PC-3 (cell line): ENCODE data around the gene TMEM271. TPM values are rescaled to one million over a fixed set of nuclear protein-coding genes. Genes with fewer than 3 reads are reported as not detected.

Experiments used
- ATAC-seq: fragments of 200-7000 bp; cut with Tn5 transposase; 2 replicates; pipeline ENCODE4 v1.9.1; 2020; ENCODE audit warnings: mild to moderate bottlenecking, moderate library complexity
- BruUV-seq: library from RNA; stranded (reverse); fragments of 400-500 nt; replicated peaks from 2 replicates; lab custom pipeline; 2021; lab: Mats Ljungman, UMichigan
- CTCF ChIA-PET: fragments of 300-600 bp; sonication (Branson Sonifier 250); formaldehyde crosslinking; loops from one replicate; lab custom pipeline; 2022; ENCODE audit warnings: antibody characterized with exemption; lab: Charles Lee
- POLR2A ChIA-PET: fragments of 300-600 bp; sonication (Branson Sonifier 250); formaldehyde crosslinking; loops from one replicate; lab custom pipeline; 2022; ENCODE audit warnings: antibody characterized with exemption; ENCODE audit not compliant: unreplicated experiment; lab: Charles Lee
- DNase-seq: peaks from one replicate; pipeline ENCODE4 v3.0.0-alpha.2; 2015
- H2AFZ ChIP-seq: fragments of 300-600 bp; sonication (generic); 2 replicates; pipeline ENCODE4 v1.6.0; 2016; ENCODE audit warnings: antibody characterized with exemption, low read length
- H3F3A ChIP-seq: fragments of 300-600 bp; sonication (generic); one replicate; pipeline ENCODE4 v1.6.0; 2017; ENCODE audit warnings: antibody characterized with exemption, low read length, control low read depth, mild to moderate bottlenecking; ENCODE audit not compliant: unreplicated experiment
- H3K27ac ChIP-seq: fragments of 300-600 bp; sonication (generic); 2 replicates; pipeline ENCODE4 v1.5.1; 2016; ENCODE audit warnings: mild to moderate bottlenecking, low read length
- H3K27me3 ChIP-seq: fragments of 300-600 bp; sonication (generic); 2 replicates; pipeline ENCODE4 v1.6.1; 2016; ENCODE audit warnings: low read length, mixed read lengths
- H3K36me3 ChIP-seq: fragments of 300-600 bp; sonication (generic); 2 replicates; pipeline ENCODE4 v1.6.1; 2016; ENCODE audit warnings: low read depth, mixed run types, low read length, mixed read lengths
- H3K4me1 ChIP-seq: fragments of 300-600 bp; sonication (generic); 2 replicates; pipeline ENCODE4 v1.5.1; 2016; ENCODE audit warnings: low read length; ENCODE audit not compliant: insufficient read depth
- H3K4me2 ChIP-seq: fragments of 300-600 bp; sonication (generic); 2 replicates; pipeline ENCODE4 v1.6.0; 2016; ENCODE audit warnings: low read length
- H3K4me3 ChIP-seq: fragments of 300-600 bp; sonication (generic); 2 replicates; pipeline ENCODE4 v1.5.1; 2016; ENCODE audit warnings: mild to moderate bottlenecking, low read length, mixed read lengths
- H3K79me2 ChIP-seq: fragments of 300-600 bp; sonication (generic); 2 replicates; pipeline ENCODE4 v1.6.1; 2017; ENCODE audit warnings: low read length, mixed read lengths
- H3K9ac ChIP-seq: fragments of 300-600 bp; sonication (generic); 2 replicates; pipeline ENCODE4 v1.6.0; 2016; ENCODE audit warnings: mild to moderate bottlenecking, low read length
- H3K9me2 ChIP-seq: fragments of 300-600 bp; sonication (generic); replicated peaks from 2 replicates; pipeline ENCODE4 v1.6.1; 2016; ENCODE audit warnings: mixed run types, low read length, mixed read lengths
- H3K9me3 ChIP-seq: fragments of 300-600 bp; sonication (generic); 2 replicates; pipeline ENCODE4 v1.6.1; 2016; ENCODE audit warnings: low read length, mixed read lengths
- H4K20me1 ChIP-seq: fragments of 300-600 bp; sonication (generic); 2 replicates; pipeline ENCODE4 v1.6.1; 2016; ENCODE audit warnings: low read length, mixed read lengths
- EZH2 ChIP-seq: fragments of 300-600 bp; sonication (generic); IDR thresholded peaks from one replicate; pipeline ENCODE4 v1.6.1; 2017; ENCODE audit warnings: antibody characterized with exemption, mild to moderate bottlenecking, low read length; ENCODE audit not compliant: unreplicated experiment
- EZH2phosphoT487 ChIP-seq: fragments of 300-600 bp; sonication (generic); IDR thresholded peaks from 2 replicates; pipeline ENCODE4 v1.6.1; 2018; ENCODE audit warnings: mild to moderate bottlenecking, antibody characterized with exemption, low read length, borderline replicate concordance
- intact Hi-C: fragments of 100-400 bp; cut with micrococcal nuclease; formaldehyde crosslinking; loops from 2 replicates; pipeline ENCODE4 v1.9.0; 2023
- total RNA-seq: library from RNA; depleted of rRNA; stranded (reverse); fragments of >200 nt; gene quantifications from 2 replicates; pipeline ENCODE4 v1.2.3, GENCODE V29; 2014
- TF ChIP-seq, protein P1 (sequence below): fragments of 300-600 bp; sonication (generic); conservative IDR thresholded peaks from 2 replicates; pipeline ENCODE4 v1.5.1; 2017; ENCODE audit warnings: antibody characterized with exemption, low read depth, mild to moderate bottlenecking, low read length

Gene TMEM271
- total RNA-seq, 1 experiment from 2014 or later, result not detected

DNA sequence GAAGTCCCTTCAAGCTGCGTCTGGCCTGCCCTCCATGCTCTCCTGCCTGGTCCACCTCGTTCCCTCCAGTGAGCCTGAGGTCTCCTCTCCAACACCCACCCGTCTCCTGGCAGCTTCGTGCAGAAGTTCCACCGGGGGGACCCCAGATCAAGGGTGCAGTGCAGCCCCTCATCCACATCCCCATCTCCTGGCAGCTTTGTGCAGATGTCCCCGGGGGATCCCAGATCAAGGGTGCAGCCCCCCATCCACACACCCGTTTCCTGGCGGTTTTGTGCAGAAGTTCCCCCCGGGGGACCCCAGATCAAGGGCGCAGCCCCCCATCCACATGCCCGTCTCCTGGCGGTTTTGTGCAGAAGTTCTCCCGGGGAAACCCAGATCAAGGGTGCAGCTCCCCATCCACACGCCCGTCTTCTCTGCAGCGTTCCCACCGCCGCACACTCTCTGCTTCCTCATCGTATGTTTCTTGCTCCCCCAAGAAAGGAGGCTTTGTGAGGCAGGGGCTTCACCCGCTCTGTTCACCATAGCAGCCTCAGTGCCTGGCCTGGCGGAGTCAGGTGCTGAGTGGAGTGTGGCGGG, 41.4 kb downstream of the TMEM271 start:
- H3K36me3 ChIP-seq, result peaks cover 5% of the 10 kb centered on the region
- no peaks in the 10 kb centered on the region for H3K9me2 ChIP-seq
- intact Hi-C loops, result no loop called here
- H3K9ac ChIP-seq, result no peak overlapping the region
- H3K27me3 ChIP-seq, result no peaks in the 10 kb centered on the region
- POLR2A ChIA-PET, result no interaction called here
- no peak overlapping the region for H2AFZ ChIP-seq
- CTCF ChIA-PET, result no interaction called here
- no peak for DNase-seq
- H3K4me2 ChIP-seq, result no peak overlapping the region
- no peaks in the 10 kb centered on the region for H3K79me2 ChIP-seq
- H3F3A ChIP-seq, result no peaks in the 10 kb centered on the region
- no peak overlapping the region for H3K27ac ChIP-seq
- TF ChIP-seq, protein P1, sequence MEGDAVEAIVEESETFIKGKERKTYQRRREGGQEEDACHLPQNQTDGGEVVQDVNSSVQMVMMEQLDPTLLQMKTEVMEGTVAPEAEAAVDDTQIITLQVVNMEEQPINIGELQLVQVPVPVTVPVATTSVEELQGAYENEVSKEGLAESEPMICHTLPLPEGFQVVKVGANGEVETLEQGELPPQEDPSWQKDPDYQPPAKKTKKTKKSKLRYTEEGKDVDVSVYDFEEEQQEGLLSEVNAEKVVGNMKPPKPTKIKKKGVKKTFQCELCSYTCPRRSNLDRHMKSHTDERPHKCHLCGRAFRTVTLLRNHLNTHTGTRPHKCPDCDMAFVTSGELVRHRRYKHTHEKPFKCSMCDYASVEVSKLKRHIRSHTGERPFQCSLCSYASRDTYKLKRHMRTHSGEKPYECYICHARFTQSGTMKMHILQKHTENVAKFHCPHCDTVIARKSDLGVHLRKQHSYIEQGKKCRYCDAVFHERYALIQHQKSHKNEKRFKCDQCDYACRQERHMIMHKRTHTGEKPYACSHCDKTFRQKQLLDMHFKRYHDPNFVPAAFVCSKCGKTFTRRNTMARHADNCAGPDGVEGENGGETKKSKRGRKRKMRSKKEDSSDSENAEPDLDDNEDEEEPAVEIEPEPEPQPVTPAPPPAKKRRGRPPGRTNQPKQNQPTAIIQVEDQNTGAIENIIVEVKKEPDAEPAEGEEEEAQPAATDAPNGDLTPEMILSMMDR, result no peak
- no peak for TF ChIP-seq EZH2
- H3K4me1 ChIP-seq, result no peaks in the 10 kb centered on the region
- ATAC-seq, result no peak
- no peaks in the 10 kb centered on the region for H4K20me1 ChIP-seq
- H3K9me3 ChIP-seq, result no peaks in the 10 kb centered on the region
- no peak overlapping the region for H3K4me3 ChIP-seq
- no TSS peak for BruUV-seq

DNA sequence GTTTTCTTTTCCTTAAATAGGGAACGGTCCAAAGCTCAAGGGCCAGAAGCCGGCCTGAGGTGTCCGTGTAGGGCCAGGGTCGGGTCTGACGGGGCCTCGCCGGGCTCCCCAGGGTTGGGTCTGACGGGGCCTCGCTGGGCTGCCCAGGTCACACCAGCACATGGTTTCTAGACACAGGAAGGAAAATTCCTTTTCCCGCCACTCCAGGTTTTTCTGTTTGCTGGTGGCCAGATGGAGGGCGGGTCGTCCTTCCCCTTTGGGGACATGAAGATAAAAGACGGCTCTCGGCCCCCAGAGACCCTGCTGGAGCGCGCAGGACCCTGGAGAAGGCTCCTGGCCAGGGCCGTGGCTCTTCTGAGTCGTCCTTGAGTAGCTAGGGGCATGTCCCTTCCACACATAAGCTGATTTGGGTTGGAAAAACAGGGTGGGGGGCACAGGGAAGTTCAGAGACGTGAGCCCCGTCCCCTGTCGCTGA, 42.0 kb downstream of the TMEM271 start:
- H3K9ac ChIP-seq, result no peak overlapping the region
- DNase-seq (no peak), ATAC-seq (no peak)
- H3K4me1 ChIP-seq, result no peaks in the 10 kb centered on the region
- H3K4me3 ChIP-seq, result no peak overlapping the region
- no peak overlapping the region for H2AFZ ChIP-seq
- H3K9me3 ChIP-seq, result no peaks in the 10 kb centered on the region
- no peak overlapping the region for H3K27ac ChIP-seq
- BruUV-seq, result no TSS peak
- H3F3A ChIP-seq, result no peaks in the 10 kb centered on the region
- peaks cover 5% of the 10 kb centered on the region for H3K36me3 ChIP-seq
- no peaks in the 10 kb centered on the region for H3K27me3 ChIP-seq
- no peak for TF ChIP-seq EZH2phosphoT487
- no peak for TF ChIP-seq EZH2
- TF ChIP-seq, protein P1, result no peak
- intact Hi-C loops, result no loop called here
- POLR2A ChIA-PET, result no interaction called here
- H3K9me2 ChIP-seq, result no peaks in the 10 kb centered on the region
- no peak overlapping the region for H3K4me2 ChIP-seq
- CTCF ChIA-PET, result no interaction called here
- H4K20me1 ChIP-seq, result no peaks in the 10 kb centered on the region
- no peaks in the 10 kb centered on the region for H3K79me2 ChIP-seq

DNA sequence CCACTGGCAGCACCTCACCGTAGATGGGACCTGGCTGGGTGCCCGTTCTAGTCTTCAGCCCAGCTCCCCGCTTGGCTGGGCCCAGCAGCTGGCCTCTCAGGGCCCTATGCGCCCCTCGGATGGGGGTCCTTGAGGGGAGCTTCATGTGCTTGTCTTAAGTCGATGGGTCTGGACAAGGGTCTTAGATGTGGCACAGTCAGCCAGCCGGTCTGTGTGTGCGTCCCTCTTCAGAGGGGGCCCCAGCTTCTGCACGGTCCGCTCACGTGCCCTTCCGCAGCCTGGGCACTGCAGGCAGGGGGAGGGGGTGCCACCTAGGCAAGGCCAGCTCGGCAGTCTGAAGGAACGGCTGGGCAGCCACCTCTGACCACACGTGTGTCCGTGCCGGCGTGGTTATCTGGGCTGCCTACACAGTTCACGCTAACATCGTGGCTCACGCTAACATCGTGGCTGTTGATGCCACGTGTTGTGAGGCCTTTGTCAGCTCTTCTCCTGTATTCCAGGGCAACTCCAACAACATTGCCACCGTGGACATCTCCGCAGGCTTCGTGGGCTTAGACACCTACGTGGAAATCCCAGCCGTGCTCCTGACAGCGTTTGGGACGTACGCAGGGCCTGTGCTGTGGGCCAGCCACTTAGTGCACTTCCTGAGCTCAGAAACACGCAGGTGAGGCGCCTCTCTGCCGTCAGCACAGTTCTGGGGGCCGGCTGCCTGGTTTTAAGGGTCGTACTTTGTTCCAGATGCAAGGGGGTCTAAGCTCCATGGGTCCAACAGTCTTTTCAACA, 42.6 kb downstream of the TMEM271 start:
- Histone ChIP-seq H4K20me1 (no peaks in the 10 kb centered on the region), H3K27me3 (no peaks in the 10 kb centered on the region), H3K9me3 (no peaks in the 10 kb centered on the region), H3K79me2 (no peaks in the 10 kb centered on the region), H2AFZ (no peak overlapping the region), H3K4me1 (no peaks in the 10 kb centered on the region), H3F3A (no peaks in the 10 kb centered on the region), H3K4me2 (no peak overlapping the region), H3K27ac (no peak overlapping the region), H3K9ac (no peak overlapping the region), H3K4me3 (no peak overlapping the region), H3K36me3 (peaks cover 5% of the 10 kb centered on the region), H3K9me2 (no peaks in the 10 kb centered on the region)
- BruUV-seq, result no TSS peak
- intact Hi-C loops, result no loop called here
- DNase-seq (no peak), ATAC-seq (no peak)
- TF ChIP-seq, protein P1, result no peak
- TF ChIP-seq EZH2phosphoT487 (no peak), EZH2 (no peak)
- POLR2A ChIA-PET, result no interaction called here
- CTCF ChIA-PET, result no interaction called here
